ENCODE data around the gene EEF2.

Gene EEF2

DNA sequence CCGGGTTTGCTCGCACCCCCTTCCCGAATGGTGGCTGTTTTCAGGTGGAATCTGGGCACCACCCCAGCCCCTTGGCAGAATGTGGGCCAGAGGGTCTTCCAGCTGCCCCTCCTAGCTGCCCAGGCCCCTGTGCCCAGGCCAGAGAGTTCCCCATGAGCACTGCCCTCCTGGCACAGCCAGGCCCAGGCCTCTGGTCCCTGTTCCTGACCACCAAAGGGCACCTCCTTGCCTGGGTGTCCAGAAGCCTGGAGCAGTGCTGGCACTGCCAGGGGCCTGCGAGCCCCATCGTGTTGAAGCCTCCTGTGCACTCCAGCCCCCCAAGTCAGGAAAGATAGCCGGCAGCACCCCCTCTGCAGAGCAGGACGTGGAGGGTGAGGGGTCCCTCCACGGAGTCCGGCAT is 45.7 kb upstream of the EEF2 start:
- no peak for DNase-seq
- Histone ChIP-seq H3K27me3 (no peaks in the 10 kb centered on the region), H3K36me3 (peaks cover 31 to 95% (median 71%) of the 10 kb centered on the region in 3 donors), H3K9me3 (no peaks in the 10 kb centered on the region), H3K4me3 (no peak overlapping the region), H3K4me1 (no peaks in the 10 kb centered on the region), H3K27ac (no peak overlapping the region)
- intact Hi-C loops (cut with DNase I; ENCODE audit: low total_unique reads) = no loop called here
- TF ChIP-seq, protein P1, sequence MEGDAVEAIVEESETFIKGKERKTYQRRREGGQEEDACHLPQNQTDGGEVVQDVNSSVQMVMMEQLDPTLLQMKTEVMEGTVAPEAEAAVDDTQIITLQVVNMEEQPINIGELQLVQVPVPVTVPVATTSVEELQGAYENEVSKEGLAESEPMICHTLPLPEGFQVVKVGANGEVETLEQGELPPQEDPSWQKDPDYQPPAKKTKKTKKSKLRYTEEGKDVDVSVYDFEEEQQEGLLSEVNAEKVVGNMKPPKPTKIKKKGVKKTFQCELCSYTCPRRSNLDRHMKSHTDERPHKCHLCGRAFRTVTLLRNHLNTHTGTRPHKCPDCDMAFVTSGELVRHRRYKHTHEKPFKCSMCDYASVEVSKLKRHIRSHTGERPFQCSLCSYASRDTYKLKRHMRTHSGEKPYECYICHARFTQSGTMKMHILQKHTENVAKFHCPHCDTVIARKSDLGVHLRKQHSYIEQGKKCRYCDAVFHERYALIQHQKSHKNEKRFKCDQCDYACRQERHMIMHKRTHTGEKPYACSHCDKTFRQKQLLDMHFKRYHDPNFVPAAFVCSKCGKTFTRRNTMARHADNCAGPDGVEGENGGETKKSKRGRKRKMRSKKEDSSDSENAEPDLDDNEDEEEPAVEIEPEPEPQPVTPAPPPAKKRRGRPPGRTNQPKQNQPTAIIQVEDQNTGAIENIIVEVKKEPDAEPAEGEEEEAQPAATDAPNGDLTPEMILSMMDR (IDR thresholded peaks at IDR 0.05) = no peak

DNA sequence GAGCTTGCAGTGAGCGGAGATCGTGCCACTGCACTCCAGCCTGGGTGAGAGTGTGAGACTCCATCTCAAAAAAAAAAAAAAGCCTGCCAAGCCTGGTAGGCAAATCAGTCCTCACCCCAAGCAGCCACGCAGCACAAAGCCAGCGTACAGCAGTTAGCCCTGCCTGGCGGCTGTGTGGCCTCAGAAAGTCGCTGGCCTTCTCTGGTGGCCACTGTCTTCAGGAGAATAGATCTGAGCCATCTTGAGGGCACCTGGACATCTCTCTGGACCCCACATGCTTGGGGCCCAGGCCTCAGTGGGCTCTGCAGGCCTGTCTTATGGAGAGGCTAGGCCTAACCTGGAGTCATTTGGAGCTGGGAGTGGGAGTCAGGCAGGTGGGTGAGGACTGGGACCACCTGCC is 45.3 kb upstream of the EEF2 start:
- H3K27me3 ChIP-seq = no peaks in the 10 kb centered on the region
- DNase-seq = no peak
- no peaks in the 10 kb centered on the region for H3K4me1 ChIP-seq
- no peaks in the 10 kb centered on the region for H3K9me3 ChIP-seq
- TF ChIP-seq, protein P1 (IDR thresholded peaks at IDR 0.05) = no peak
- peaks cover 31 to 98% (median 73%) of the 10 kb centered on the region in 3 donors for H3K36me3 ChIP-seq
- intact Hi-C loops (cut with DNase I; ENCODE audit: low total_unique reads) = no loop called here
- H3K27ac ChIP-seq = no peak overlapping the region
- no peak overlapping the region for H3K4me3 ChIP-seq

DNA sequence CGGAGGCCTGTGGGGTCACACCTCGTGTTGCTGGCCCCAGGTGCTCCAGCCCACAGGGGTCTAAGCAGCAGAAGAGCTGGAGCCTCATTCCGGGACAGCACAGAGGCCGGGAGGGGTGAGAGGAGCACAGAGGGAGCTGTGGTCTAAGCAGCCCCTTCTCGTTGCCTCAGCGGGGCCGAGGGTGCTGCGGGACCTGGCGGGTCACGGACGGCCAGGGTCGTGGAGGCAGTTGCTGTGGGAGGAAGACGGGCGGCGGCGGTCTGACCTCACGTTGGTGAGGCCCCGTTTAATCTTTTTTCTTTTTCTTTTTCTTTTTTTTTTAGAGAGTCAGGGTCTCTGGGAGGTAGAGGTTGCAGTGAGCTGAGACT is 44.0 kb upstream of the EEF2 start:
- H3K27ac ChIP-seq = no peak overlapping the region
- no peaks in the 10 kb centered on the region for H3K27me3 ChIP-seq
- H3K4me3 ChIP-seq = no peak overlapping the region
- TF ChIP-seq, protein P1 (IDR thresholded peaks at IDR 0.05) = no peak
- H3K4me1 ChIP-seq = no peaks in the 10 kb centered on the region
- peaks cover 34 to 98% (median 74%) of the 10 kb centered on the region in 3 donors for H3K36me3 ChIP-seq
- intact Hi-C loops (cut with DNase I; ENCODE audit: low total_unique reads) = no loop called here
- no peaks in the 10 kb centered on the region for H3K9me3 ChIP-seq
- DNase-seq = no peak

DNA sequence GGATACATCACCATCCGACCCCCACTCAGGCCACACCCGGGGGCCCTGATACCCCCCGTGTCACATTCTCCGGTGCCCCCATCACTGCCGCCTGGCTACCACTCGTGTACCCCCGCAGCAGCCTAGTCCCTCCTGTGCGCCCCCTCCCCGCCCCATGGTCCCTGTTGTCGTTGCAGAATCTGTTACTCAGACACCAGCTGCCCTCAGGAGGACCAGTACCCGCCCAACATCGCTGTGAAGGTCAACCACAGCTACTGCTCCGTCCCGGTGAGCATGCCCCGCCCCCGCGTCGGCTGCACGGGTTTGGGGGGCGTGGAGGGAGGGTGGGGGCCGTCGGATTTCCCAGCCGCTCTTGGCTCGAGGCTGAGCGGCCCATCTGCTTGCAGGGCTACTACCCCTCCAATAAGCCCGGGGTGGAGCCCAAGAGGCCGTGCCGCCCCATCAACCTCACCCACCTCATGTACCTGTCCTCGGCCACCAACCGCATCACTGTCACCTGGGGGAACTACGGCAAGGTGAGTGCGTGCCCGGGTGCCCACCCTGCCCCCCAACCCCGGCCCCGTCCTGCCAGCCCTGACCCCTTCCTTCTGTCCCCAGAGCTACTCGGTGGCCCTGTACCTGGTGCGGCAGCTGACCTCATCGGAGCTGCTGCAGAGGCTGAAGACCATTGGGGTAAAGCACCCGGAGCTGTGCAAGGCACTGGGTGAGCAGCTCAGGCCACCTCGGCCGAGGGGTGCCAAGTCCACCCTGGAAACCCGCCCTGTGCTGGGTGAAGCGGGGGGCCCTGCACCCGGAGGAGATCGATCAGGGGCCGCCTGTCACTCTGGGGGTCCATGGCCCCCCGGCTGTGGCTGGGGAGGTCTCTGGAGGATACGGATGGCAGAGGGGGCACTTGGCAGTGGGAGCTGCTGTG is 43.3 kb upstream of the EEF2 start:
- no peaks in the 10 kb centered on the region for H3K27me3 ChIP-seq
- no peaks in the 10 kb centered on the region for H3K4me1 ChIP-seq
- TF ChIP-seq, protein P1 (IDR thresholded peaks at IDR 0.05) = no peak
- DNase-seq = no peak
- peaks cover 32 to 98% (median 74%) of the 10 kb centered on the region in 3 donors for H3K36me3 ChIP-seq
- no peak overlapping the region for H3K27ac ChIP-seq
- H3K9me3 ChIP-seq = no peaks in the 10 kb centered on the region
- intact Hi-C loops (cut with DNase I; ENCODE audit: low total_unique reads) = no loop called here
- H3K4me3 ChIP-seq = no peak overlapping the region

DNA sequence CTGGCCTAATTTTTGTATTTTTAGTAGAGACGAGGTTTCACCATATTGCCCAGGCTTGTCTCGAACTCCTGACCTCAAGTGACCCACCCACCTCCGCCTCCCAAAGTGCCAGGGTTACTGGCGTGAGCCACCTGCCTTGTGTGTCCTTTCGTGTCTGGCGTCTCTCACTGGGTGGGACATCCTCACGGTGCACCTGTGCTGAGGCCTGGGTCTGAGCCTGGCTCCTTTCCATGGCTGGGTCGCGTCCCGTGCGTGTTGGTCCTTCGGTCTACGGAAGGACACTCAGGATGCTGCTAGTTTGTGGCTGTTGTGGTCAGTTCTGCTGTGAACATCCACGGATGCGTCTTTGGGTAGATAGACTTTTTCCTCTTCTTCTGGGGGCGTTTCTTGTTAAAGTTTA is 41.9 kb upstream of the EEF2 start:
- no peaks in the 10 kb centered on the region for H3K27me3 ChIP-seq
- H3K36me3 ChIP-seq = peaks cover 25 to 89% (median 60%) of the 10 kb centered on the region in 3 donors
- TF ChIP-seq, protein P1 (IDR thresholded peaks at IDR 0.05) = no peak
- intact Hi-C loops (cut with DNase I; ENCODE audit: low total_unique reads) = no loop called here
- no peak for DNase-seq
- no peak overlapping the region for H3K27ac ChIP-seq
- no peaks in the 10 kb centered on the region for H3K4me1 ChIP-seq
- no peak overlapping the region for H3K4me3 ChIP-seq
- no peaks in the 10 kb centered on the region for H3K9me3 ChIP-seq
